Testis (tissue), 2 donors: ENCODE data around the gene SNX3.

Source experiments
- POLR2A ChIP-seq: fragments of 450-650 bp; IDR thresholded peaks from one replicate; pipeline ENCODE4 v1.6.1; 2017; ENCODE audit warnings: antibody characterized with exemption, mild to moderate bottlenecking, moderate library complexity
- TF ChIP-seq, protein P1 (sequence below), 3 experiments: fragments of 450-650 bp in 2 of 3; fragments of 200-600 bp in 1 of 3; sonication (generic) in 1 of 3; IDR thresholded peaks; one replicate each; pipeline ENCODE4 v1.5.1; 2016 to 2019; ENCODE audit warnings: antibody characterized with exemption in 3 of 3, mild to moderate bottlenecking in 2 of 3, moderate library complexity in 1 of 3

DNA sequence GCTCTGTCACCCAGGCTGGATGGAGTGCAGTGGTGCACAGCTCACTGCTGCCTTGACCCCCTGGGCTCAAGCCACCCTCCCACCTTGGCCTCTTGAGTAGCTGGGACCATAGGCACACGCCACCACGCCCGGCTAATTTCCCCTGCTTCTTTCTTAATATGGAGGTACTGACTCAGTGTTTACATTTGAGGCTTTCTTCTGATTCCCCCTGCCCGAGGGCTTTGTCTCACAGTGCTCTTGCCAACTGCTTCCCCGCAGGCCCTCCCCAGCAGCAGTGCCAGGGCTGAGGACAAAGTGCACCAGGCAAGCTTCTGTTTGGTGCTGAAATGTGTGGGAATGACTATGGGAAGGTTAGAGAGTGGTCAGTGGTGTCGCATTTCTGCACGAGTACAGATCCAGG is 60.2 kb downstream of the SNX3 start:
- no peak for TF ChIP-seq POLR2A
- TF ChIP-seq, protein P1, sequence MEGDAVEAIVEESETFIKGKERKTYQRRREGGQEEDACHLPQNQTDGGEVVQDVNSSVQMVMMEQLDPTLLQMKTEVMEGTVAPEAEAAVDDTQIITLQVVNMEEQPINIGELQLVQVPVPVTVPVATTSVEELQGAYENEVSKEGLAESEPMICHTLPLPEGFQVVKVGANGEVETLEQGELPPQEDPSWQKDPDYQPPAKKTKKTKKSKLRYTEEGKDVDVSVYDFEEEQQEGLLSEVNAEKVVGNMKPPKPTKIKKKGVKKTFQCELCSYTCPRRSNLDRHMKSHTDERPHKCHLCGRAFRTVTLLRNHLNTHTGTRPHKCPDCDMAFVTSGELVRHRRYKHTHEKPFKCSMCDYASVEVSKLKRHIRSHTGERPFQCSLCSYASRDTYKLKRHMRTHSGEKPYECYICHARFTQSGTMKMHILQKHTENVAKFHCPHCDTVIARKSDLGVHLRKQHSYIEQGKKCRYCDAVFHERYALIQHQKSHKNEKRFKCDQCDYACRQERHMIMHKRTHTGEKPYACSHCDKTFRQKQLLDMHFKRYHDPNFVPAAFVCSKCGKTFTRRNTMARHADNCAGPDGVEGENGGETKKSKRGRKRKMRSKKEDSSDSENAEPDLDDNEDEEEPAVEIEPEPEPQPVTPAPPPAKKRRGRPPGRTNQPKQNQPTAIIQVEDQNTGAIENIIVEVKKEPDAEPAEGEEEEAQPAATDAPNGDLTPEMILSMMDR (IDR thresholded peaks at IDR 0.05) = no peak
